Upper lobe of right lung (tissue), 1 donor: ENCODE measurements around the gene ESRRG. TPM values are rescaled to one million over a fixed set of nuclear protein-coding genes. Genes with fewer than 3 reads are reported as not detected.

Source experiments
- ATAC-seq: fragments of 200-7000 bp; cut with Tn5 transposase; one replicate; pipeline ENCODE4 v1.9.1; 2020; ENCODE audit warnings: mild to moderate bottlenecking, moderate library complexity
- DNase-seq: peaks from one replicate; pipeline ENCODE4 v3.0.0-alpha.2; 2020
- H3K27ac ChIP-seq: fragments of 200-600 bp; one replicate; pipeline ENCODE4 v1.8.0; 2022
- H3K27me3 ChIP-seq: fragments of 200-600 bp; one replicate; pipeline ENCODE4 v1.8.0; 2022; ENCODE audit warnings: mild to moderate bottlenecking
- H3K36me3 ChIP-seq: fragments of 200-600 bp; one replicate; pipeline ENCODE4 v1.8.0; 2022
- H3K4me1 ChIP-seq: fragments of 200-600 bp; one replicate; pipeline ENCODE4 v1.8.0; 2022
- H3K4me3 ChIP-seq: fragments of 200-600 bp; one replicate; pipeline ENCODE4 v1.8.0; 2022; ENCODE audit warnings: mild to moderate bottlenecking
- H3K9me3 ChIP-seq: fragments of 200-600 bp; one replicate; pipeline ENCODE4 v1.8.0; 2022
- intact Hi-C: fragments of 100-400 bp; cut with DNase I; formaldehyde crosslinking; loops from one replicate; pipeline ENCODE4 v1.11.0; 2022
- total RNA-seq: library from RNA; stranded (reverse); fragmentation: NEBNext Ultra II Directional; extraction: Animal tissue kit (Norgen Biotek cat#: 25700); gene quantifications from one replicate; pipeline ENCODE4 v1.2.1, GENCODE V29; 2021
- TF ChIP-seq, protein P1 (sequence below): fragments of 200-600 bp; IDR thresholded peaks from one replicate; pipeline ENCODE4 v1.8.0; 2022; ENCODE audit warnings: antibody characterized with exemption
- donor health status: DM: no; HTN: yes; CAD: no; lungs with severe emphysema.

Gene ESRRG
- total RNA-seq, 1 donor from 2014 or later = 0.29 TPM

DNA sequence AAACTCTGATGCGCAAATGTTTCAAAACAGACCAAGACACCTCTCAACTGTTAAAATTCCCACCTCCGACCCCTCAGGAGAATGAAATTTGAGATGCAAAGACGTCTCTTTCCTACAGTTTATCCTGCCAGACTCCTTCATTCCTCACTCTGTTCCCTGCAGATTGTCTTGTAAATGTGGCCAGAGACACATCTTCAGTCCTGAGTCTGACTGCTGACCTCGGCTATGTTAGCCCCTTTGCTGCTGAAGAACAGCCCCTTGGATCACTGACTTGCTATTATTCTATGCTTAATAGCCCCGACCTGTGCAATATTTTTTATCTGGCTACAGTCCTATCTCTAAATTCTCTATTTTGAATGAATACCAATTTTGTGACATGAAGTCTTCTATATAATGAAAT is 16.6 kb upstream of the ESRRG start:
- TF ChIP-seq, protein P1, sequence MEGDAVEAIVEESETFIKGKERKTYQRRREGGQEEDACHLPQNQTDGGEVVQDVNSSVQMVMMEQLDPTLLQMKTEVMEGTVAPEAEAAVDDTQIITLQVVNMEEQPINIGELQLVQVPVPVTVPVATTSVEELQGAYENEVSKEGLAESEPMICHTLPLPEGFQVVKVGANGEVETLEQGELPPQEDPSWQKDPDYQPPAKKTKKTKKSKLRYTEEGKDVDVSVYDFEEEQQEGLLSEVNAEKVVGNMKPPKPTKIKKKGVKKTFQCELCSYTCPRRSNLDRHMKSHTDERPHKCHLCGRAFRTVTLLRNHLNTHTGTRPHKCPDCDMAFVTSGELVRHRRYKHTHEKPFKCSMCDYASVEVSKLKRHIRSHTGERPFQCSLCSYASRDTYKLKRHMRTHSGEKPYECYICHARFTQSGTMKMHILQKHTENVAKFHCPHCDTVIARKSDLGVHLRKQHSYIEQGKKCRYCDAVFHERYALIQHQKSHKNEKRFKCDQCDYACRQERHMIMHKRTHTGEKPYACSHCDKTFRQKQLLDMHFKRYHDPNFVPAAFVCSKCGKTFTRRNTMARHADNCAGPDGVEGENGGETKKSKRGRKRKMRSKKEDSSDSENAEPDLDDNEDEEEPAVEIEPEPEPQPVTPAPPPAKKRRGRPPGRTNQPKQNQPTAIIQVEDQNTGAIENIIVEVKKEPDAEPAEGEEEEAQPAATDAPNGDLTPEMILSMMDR = no peak
- DNase-seq (no peak), ATAC-seq (no peak)
- H3K4me1 ChIP-seq = no peaks in the 10 kb centered on the region
- H3K9me3 ChIP-seq = no peaks in the 10 kb centered on the region
- H3K36me3 ChIP-seq = no peaks in the 10 kb centered on the region
- no peaks in the 10 kb centered on the region for H3K27me3 ChIP-seq
- intact Hi-C loops = no loop called here
- no peak overlapping the region for H3K27ac ChIP-seq
- H3K4me3 ChIP-seq = no peak overlapping the region

DNA sequence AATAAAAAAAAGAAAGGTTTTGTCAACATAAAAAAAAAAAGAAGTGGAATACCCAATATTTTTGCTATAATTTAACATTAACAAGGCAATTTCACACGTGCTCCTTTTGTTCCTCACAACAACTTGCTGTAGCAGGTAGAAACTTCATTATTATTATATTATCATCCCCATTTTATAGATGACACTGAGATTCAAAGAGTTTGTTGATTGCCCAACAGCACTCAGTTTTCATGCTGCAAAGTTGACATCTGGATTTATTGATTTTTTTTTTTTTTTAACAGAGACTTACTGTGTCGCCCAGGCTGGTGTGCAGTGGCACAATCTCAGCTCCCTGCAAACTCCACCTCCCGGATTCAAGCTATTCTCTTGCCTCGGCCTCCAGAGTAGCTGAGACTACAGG is 8.9 kb upstream of the ESRRG start:
- Histone ChIP-seq H3K27me3 (no peaks in the 10 kb centered on the region), H3K27ac (no peak overlapping the region), H3K36me3 (no peaks in the 10 kb centered on the region), H3K9me3 (no peaks in the 10 kb centered on the region), H3K4me3 (no peak overlapping the region), H3K4me1 (no peaks in the 10 kb centered on the region)
- DNase-seq (no peak), ATAC-seq (no peak)
- TF ChIP-seq, protein P1 = no peak
- intact Hi-C loops = no loop called here

DNA sequence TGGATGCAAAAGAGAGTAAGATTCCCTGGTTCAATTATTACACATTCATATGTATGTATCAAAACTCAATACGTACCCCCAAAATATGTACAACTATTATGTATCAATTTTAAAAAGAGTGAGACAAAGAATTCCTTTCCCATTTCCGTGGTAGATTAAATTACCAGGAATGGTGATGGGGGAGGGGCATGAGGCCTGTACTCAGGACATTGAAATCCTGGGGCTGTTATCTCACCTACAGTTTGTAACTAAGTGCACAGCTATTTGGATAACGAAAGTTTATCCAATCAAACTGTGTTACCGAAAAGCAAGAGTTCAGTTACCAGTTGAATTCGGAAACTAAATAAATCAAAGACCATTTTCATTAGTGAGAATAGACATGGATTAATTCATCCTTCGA is 8.3 kb upstream of the ESRRG start:
- ATAC-seq (no peak), DNase-seq (no peak)
- Histone ChIP-seq H3K9me3 (no peaks in the 10 kb centered on the region), H3K4me1 (no peaks in the 10 kb centered on the region), H3K27ac (no peak overlapping the region), H3K36me3 (no peaks in the 10 kb centered on the region), H3K27me3 (no peaks in the 10 kb centered on the region), H3K4me3 (no peak overlapping the region)
- intact Hi-C loops = no loop called here
- TF ChIP-seq, protein P1 = no peak

DNA sequence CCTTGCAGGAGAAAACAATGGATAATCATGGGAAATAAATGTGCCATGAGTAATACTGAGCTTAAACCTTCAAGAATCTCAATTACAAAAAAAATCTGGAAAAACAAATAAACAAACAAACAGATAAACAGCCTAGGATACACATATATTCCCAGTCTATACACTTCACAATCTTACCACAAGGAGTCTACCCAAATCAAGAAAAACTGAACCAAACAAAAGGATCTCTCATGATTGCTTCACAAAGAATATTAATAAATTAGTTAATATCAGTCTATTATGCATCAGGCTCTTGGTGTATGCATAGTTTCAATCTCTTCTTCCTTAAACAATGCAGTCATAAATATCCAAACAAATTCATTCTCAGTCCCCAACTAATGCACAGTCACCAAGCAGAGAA is 3.2 kb upstream of the ESRRG start:
- TF ChIP-seq, protein P1 = no peak
- DNase-seq = no peak
- Histone ChIP-seq H3K4me3 (no peak overlapping the region), H3K4me1 (peaks cover 8% of the 10 kb centered on the region), H3K9me3 (no peaks in the 10 kb centered on the region), H3K27me3 (peaks cover 24% of the 10 kb centered on the region), H3K36me3 (no peaks in the 10 kb centered on the region), H3K27ac (no peak overlapping the region)
- intact Hi-C loops = no loop called here
- ATAC-seq = no peak

DNA sequence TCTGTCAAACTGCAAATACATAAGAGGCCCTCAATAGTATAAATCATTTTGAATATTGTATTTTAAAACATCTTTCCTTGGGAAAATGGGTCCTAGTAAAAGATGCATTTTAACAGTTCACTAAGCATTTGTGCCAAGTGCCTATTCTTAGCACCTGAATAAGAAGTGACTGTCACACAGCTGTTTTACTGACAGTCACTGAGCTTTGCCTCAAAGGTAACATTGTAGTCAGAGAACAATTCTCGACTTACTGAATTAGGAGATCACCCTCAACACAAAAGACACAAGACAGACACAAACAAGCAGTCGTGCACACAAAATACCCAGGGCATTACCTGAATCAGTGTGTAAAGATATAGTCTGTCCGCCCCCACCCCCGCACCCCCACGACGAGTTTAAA is 408 bp downstream of the ESRRG start:
- intact Hi-C loops = no loop called here
- H3K27me3 ChIP-seq = peaks cover 30% of the 10 kb centered on the region
- peaks cover 8% of the 10 kb centered on the region for H3K4me1 ChIP-seq
- H3K9me3 ChIP-seq = no peaks in the 10 kb centered on the region
- TF ChIP-seq, protein P1 = no peak
- H3K4me3 ChIP-seq = peak overlapping the region; percentile 35
- H3K27ac ChIP-seq = no peak overlapping the region
- no peaks in the 10 kb centered on the region for H3K36me3 ChIP-seq
- no peak for DNase-seq
- ATAC-seq = no peak

DNA sequence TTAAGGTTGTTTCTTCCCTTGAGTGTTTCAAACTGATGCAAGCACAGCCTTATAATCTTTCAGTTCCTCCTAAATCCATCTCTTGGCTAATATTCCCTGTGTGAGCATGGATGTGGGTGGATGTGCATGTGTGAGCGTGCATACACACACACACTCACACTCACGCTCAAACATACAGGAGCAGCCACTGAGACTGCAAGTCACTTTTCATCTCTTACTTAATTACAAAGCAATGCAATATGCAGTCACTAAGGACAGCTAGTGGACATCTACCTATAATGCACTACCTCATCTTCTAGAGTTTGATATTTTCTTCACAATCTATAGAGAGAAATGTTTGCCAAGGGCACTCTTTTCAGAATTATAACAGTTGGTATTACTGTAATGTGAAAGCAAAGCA is 1.4 kb downstream of the ESRRG start:
- Histone ChIP-seq H3K4me1 (peaks cover 8% of the 10 kb centered on the region), H3K4me3 (no peak overlapping the region), H3K36me3 (no peaks in the 10 kb centered on the region), H3K9me3 (no peaks in the 10 kb centered on the region), H3K27me3 (peaks cover 30% of the 10 kb centered on the region), H3K27ac (no peak overlapping the region)
- DNase-seq (no peak), ATAC-seq (no peak)
- TF ChIP-seq, protein P1 = no peak
- intact Hi-C loops = no loop called here
